Measurements from ENCODE around the gene MAP3K2.

DNA sequence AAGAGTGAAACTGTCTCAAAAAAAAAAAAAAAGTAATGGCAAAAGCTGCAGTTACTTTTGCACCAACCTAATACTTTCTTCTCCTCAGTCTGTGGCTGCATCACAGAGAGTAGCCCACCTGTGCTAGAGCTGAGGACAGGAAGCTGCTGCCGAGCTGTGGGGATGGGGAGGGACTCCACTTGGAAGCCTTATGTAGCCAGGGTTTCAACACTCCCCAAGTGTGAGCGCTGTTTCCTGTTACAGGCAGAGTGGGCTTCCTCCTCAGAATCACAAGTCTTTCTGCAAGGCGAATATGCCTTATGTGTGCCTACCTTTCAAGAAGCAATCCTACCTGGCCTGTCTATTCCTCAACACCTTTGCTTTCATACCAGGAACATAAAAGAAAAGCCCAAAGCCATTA, 131.4 kb downstream of the MAP3K2 start:
- TF ChIP-seq, protein P1, sequence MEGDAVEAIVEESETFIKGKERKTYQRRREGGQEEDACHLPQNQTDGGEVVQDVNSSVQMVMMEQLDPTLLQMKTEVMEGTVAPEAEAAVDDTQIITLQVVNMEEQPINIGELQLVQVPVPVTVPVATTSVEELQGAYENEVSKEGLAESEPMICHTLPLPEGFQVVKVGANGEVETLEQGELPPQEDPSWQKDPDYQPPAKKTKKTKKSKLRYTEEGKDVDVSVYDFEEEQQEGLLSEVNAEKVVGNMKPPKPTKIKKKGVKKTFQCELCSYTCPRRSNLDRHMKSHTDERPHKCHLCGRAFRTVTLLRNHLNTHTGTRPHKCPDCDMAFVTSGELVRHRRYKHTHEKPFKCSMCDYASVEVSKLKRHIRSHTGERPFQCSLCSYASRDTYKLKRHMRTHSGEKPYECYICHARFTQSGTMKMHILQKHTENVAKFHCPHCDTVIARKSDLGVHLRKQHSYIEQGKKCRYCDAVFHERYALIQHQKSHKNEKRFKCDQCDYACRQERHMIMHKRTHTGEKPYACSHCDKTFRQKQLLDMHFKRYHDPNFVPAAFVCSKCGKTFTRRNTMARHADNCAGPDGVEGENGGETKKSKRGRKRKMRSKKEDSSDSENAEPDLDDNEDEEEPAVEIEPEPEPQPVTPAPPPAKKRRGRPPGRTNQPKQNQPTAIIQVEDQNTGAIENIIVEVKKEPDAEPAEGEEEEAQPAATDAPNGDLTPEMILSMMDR (conservative IDR thresholded peaks at IDR 0.05; ENCODE audit: low read depth in 2 of 2) = no peak
- no peak for TF ChIP-seq EZH2 (IDR thresholded peaks at IDR 0.05; ENCODE audit: low read depth, unreplicated experiment)
- no peak for TF ChIP-seq POLR2AphosphoS5 (IDR thresholded peaks at IDR 0.05; ENCODE audit: low read depth)
- TF ChIP-seq, protein P2, sequence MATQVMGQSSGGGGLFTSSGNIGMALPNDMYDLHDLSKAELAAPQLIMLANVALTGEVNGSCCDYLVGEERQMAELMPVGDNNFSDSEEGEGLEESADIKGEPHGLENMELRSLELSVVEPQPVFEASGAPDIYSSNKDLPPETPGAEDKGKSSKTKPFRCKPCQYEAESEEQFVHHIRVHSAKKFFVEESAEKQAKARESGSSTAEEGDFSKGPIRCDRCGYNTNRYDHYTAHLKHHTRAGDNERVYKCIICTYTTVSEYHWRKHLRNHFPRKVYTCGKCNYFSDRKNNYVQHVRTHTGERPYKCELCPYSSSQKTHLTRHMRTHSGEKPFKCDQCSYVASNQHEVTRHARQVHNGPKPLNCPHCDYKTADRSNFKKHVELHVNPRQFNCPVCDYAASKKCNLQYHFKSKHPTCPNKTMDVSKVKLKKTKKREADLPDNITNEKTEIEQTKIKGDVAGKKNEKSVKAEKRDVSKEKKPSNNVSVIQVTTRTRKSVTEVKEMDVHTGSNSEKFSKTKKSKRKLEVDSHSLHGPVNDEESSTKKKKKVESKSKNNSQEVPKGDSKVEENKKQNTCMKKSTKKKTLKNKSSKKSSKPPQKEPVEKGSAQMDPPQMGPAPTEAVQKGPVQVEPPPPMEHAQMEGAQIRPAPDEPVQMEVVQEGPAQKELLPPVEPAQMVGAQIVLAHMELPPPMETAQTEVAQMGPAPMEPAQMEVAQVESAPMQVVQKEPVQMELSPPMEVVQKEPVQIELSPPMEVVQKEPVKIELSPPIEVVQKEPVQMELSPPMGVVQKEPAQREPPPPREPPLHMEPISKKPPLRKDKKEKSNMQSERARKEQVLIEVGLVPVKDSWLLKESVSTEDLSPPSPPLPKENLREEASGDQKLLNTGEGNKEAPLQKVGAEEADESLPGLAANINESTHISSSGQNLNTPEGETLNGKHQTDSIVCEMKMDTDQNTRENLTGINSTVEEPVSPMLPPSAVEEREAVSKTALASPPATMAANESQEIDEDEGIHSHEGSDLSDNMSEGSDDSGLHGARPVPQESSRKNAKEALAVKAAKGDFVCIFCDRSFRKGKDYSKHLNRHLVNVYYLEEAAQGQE (IDR thresholded peaks at IDR 0.05; ENCODE audit: unreplicated experiment) = no peak
- no peak for TF ChIP-seq ZNF114 (CRISPR knock-in tag; IDR thresholded peaks at IDR 0.05)
- no peak for TF ChIP-seq EZH2phosphoT487 (IDR thresholded peaks at IDR 0.05; ENCODE audit: unreplicated experiment)
- TF ChIP-seq ZNF331 (CRISPR knock-in tag; IDR thresholded peaks at IDR 0.05; ENCODE audit: low read depth) = no peak
- no peak for TF ChIP-seq NANOG (IDR thresholded peaks at IDR 0.05; ENCODE audit: borderline replicate concordance)
- no peak for TF ChIP-seq STAT1 (IDR thresholded peaks at IDR 0.05; ENCODE audit: unreplicated experiment)
- no peak for TF ChIP-seq JUNB (IDR thresholded peaks at IDR 0.05; ENCODE audit: unreplicated experiment)
